Stimulated activated CD4-positive, alpha-beta T cell treated with anti-CD3 and anti-CD28 coated beads, Interleukin-2, amount 100 ng/mL, for 24 hours (primary cell): ENCODE results near the gene CUX1.

ENCODE experiments used
- DNase-seq, 2 donors: peaks; one replicate each; pipeline ENCODE4 v3.0.0-alpha.2; 2020

CUX1 gene

GRCh38 chr7:101940830-101941229 is 123.4 kb downstream of the CUX1 start:
- DNase-seq: no peak

- no peak for DNase-seq
Observed at GRCh38 chr7:101941481-101942383, 124.3 kb downstream of the CUX1 start.

GRCh38 chr7:101942603-101943210 is 125.3 kb downstream of the CUX1 start:
- DNase-seq: no peak

- DNase-seq: no peak
Observed at GRCh38 chr7:101943306-101943705, 125.9 kb downstream of the CUX1 start.

- DNase-seq: no peak
Observed at GRCh38 chr7:101943889-101944600, 126.6 kb downstream of the CUX1 start.

DNA sequence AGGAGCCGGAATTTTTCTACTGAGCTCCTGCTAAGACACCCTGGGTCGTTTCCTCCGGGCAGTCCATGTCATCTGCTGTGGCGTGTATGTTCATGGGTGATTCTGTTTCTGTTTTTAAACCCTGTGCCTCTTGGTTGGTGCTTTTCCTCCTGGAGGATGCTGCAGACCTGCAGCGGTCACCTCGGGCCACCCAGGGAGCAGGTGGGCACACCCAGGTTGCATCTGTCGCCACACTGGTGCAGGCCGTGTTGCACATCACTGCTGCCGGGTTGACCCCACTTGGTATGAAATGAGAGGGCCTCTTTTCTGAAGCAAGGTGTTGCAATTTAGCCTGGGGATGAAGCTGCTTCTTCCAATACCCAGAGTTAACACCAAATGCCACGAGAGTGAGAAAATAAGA is 127.2 kb downstream of the CUX1 start:
- DNase-seq: no peak

DNA sequence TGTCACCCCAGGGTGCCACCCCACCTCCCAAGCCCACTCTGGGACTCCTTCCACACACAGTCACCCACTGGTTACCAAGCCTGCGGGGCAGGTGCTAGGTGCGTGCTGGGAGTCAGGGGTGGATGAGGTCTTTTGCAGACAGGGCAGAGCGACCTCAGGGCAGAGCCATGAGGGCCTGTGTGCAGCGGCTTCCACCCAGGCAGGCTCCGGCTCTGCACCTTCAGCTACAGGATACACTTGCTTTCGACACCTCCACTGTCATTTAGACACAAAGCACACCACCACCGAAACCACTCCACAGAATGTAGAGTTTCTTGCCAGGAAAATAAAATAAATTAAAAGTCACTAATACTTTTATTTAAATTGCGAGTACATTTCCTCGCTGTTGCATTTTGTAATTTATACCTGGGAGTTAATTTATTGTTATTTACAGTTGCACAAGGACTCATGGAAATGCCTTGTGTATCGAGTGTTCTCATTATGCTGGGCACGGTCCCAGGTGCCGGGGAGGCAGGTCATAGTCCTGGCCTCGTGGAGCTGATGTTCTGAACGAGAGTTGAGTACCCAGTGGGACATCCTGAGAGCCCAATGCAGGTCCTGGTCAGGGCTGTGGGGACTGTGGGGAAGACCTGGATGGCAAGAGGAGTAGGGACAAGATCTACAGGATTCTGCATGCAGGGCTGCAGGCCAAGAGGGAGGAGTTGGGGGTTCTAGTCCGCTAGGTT is 127.8 kb downstream of the CUX1 start:
- DNase-seq: no peak

- DNase-seq: no peak
Observed at GRCh38 chr7:101947899-101948298, 130.5 kb downstream of the CUX1 start.

DNA sequence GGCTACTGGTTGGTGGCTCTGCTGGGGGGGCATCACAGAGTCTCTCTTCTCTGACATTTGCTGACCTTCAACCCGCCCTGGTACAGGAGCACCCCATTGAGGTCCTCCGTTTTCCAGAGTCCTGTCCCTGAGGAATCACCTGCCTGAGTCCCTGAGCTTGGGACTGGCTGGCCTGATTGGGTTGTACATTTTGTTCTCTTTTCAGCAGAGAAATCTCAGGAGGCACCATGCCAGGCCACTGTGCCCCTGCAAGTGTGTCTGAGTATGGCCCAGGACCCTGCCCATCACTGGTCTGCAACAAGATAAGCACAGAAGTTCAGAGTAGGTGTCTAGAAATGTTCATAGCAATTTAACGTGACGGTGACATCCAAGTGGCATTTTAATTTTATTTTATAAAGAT is 131.2 kb downstream of the CUX1 start:
- DNase-seq: no peak

GRCh38 chr7:101950450-101951119 is 133.2 kb downstream of the CUX1 start:
- DNase-seq: no peak

- no peak for DNase-seq
Observed at GRCh38 chr7:101951757-101952156, 134.3 kb downstream of the CUX1 start.

DNA sequence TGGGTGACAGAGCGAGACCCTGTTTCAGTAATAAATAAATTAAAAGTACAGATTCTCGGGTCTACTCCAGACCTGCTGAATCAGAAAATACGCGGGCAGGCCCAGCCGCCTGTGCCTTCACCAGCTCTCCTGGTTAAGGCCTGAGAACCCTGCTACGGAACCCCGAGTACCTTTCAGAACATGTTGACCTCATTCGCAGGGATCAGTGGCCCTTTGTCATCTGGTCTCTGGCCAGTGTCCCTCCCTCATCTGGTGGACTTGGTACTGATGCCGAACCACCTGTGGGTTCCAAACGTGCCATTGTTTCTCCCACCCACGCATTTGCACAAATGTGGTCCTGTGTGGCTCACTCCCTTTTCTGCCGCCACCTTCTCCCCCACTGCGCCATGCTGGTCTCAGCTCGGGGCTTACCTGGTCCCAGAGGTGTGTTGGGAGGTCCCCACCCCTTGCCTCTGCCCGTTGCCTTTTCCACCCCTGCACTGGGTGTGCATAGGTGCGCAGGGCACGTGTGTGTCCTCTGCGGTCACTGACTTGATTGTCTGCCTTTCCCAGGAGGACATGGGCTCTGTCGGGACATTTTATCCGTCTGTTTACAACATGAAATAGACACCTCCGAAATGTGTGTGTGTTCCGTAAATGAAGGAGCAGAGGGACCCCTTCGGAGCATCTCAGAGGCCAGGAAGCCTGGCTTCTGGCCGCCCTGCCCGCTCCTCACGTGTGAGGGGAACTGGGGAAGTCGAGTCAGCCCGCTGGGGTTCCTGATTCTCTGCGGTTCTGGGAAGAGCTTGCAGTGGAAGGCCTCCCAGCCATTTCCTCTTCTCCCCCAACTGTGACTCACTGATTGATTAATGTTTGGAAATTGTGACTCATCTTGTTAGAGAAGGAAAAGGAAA is 135.2 kb downstream of the CUX1 start:
- no peak for DNase-seq

GRCh38 chr7:101953248-101953819 is 135.9 kb downstream of the CUX1 start:
- DNase-seq: peak in 1 of 2 donors; percentile 15

DNA sequence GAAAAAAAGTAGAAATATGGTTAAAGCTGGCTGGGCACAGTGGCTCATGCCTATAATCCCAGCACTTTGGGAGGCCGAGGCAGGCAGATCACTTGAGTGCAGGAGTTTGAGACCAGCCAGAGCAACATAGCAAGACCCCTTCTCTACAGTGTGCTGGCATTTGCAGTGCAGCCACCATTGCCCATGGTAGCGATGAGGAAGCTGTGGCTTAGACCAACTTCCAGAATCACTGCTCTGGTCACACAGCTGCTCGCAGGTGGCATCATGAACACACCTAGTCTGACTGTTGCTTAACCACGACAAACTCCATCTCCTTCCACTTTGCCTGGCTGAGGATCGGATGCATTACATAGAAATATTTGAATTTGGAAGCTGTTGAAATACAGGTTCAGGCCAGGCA is 137.1 kb downstream of the CUX1 start:
- DNase-seq: no peak

- no peak for DNase-seq
Observed at GRCh38 chr7:101956130-101956529, 138.7 kb downstream of the CUX1 start.

DNA sequence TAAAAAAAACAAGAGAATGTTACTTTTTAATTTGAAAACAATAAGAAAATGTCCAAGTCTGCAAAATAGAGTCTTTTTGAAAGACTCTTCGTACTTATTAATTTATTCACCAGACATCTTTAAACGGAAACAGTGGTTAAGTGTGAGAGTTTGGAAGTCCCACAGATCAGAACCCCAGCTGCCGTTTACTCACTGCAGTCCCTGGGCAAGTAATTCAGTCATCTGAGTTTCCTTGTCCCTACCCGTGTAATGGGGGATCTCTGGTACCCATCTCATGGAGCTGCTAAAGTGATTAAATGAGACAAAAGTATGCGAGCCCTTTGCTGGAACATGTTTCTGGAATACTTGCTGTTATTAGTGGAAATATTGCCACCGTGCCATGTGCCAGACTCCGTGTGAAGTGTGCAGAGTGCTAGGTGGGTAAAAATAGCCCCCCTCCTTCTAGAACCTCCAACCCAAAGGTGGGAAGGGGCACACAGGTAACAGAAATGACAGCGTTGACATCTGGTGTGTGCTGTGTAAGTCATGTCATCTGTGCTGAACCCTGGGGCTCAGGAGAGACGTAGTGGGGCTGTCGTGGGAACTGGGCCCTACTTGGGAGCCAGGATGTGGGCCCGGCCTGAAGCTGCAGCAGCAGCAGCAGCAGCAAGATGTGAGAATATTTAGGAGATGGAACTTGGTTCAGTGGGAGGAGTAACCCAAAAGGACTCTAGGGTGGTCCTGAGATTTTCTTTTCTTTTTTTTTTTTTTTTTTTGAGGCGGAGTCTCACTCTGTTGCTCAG is 140.5 kb downstream of the CUX1 start:
- DNase-seq: no peak

GRCh38 chr7:101959342-101959741 is 141.9 kb downstream of the CUX1 start:
- DNase-seq: no peak

- DNase-seq: no peak
Observed at GRCh38 chr7:101959829-101960228, 142.4 kb downstream of the CUX1 start.

DNA sequence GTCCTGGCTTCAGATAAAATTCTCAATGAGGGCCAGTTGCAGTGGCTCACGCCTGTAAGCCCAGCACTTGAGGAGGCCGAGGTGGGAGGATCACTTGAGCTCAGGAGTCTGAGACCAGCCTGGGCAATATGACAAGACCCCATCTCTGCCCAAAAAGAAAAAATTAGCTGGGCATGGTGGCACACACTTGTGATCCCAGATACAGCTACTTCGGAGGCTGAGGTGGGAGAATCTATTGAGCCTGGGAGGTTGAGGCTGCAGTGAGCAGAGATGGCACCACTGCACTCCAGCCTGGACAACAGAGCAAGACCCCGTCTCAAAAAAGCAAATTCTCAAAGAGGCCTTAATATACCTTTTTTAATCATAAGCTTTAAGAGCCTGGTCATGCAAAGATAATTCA is 142.9 kb downstream of the CUX1 start:
- DNase-seq: no peak
